Parathyroid adenoma (tissue), 2 donors: ENCODE data around the gene BCOR.

ENCODE experiments used
- H2AFZ ChIP-seq: fragments of 300-600 bp; sonication (generic); one replicate; pipeline ENCODE4 v1.7.0; 2017; ENCODE audit warnings: antibody characterized with exemption, mild to moderate bottlenecking
- H3K27ac ChIP-seq: fragments of 300-600 bp; sonication (generic); one replicate; pipeline ENCODE4 v1.7.0; 2017
- H3K27me3 ChIP-seq: fragments of 300-600 bp; sonication (generic); one replicate; pipeline ENCODE4 v1.7.0; 2017; ENCODE audit warnings: low read length; ENCODE audit not compliant: control insufficient read depth, insufficient read depth
- H3K36me3 ChIP-seq: fragments of 300-600 bp; sonication (generic); one replicate; pipeline ENCODE4 v1.7.0; 2017; ENCODE audit warnings: low read length; ENCODE audit not compliant: control insufficient read depth, insufficient read depth
- H3K4me1 ChIP-seq: fragments of 300-600 bp; sonication (generic); one replicate; pipeline ENCODE4 v1.7.0; 2017; ENCODE audit warnings: control low read depth
- H3K4me2 ChIP-seq: fragments of 300-600 bp; sonication (generic); one replicate; pipeline ENCODE4 v1.7.0; 2017; ENCODE audit warnings: low read length
- H3K4me3 ChIP-seq: fragments of 300-600 bp; sonication (generic); one replicate; pipeline ENCODE4 v1.7.0; 2017; ENCODE audit warnings: low read depth, low read length
- H3K79me2 ChIP-seq: fragments of 300-600 bp; sonication (generic); one replicate; pipeline ENCODE4 v1.7.0; 2017; ENCODE audit warnings: control low read depth
- H3K9ac ChIP-seq: fragments of 300-600 bp; sonication (generic); one replicate; pipeline ENCODE4 v1.7.0; 2017; ENCODE audit warnings: mild to moderate bottlenecking
- H3K9me3 ChIP-seq: fragments of 300-600 bp; sonication (generic); one replicate; pipeline ENCODE4 v1.7.0; 2017; ENCODE audit warnings: low read length; ENCODE audit not compliant: control insufficient read depth
- TF ChIP-seq, protein P1 (sequence below): fragments of 300-600 bp; sonication (generic); IDR thresholded peaks from one replicate; pipeline ENCODE4 v1.7.0; 2017; ENCODE audit warnings: antibody characterized with exemption, mild to moderate bottlenecking
- donor health status: primary hyperparathyroidism.

BCOR gene

DNA sequence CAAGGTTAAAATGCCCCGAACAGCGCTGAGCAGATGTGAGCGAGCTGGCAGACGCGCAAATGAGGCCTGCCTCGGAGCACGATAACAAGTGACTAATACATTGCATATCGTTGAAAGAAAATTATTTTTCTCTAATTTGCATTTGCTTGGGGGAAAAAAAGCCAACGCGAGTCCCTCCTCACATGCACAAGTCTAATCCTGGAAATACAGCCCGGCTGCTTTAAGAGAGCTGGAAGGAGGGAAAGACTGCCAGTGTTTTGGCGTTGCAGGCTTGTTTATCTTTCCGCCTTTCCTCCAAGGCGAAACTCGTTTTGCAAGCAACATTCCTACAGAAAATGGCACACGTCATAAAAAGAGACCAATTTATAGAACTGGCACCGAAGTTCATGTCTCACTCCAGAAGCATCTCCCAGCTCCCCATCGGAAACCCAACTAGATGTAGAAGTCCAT is 12.6 kb downstream of the BCOR start:
- peaks cover 18% of the 10 kb centered on the region for H3K79me2 ChIP-seq
- no peaks in the 10 kb centered on the region for H3K36me3 ChIP-seq
- no peaks in the 10 kb centered on the region for H3K9me3 ChIP-seq
- TF ChIP-seq, protein P1, sequence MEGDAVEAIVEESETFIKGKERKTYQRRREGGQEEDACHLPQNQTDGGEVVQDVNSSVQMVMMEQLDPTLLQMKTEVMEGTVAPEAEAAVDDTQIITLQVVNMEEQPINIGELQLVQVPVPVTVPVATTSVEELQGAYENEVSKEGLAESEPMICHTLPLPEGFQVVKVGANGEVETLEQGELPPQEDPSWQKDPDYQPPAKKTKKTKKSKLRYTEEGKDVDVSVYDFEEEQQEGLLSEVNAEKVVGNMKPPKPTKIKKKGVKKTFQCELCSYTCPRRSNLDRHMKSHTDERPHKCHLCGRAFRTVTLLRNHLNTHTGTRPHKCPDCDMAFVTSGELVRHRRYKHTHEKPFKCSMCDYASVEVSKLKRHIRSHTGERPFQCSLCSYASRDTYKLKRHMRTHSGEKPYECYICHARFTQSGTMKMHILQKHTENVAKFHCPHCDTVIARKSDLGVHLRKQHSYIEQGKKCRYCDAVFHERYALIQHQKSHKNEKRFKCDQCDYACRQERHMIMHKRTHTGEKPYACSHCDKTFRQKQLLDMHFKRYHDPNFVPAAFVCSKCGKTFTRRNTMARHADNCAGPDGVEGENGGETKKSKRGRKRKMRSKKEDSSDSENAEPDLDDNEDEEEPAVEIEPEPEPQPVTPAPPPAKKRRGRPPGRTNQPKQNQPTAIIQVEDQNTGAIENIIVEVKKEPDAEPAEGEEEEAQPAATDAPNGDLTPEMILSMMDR: no peak
- H3K9ac ChIP-seq: no peak overlapping the region
- peaks cover 4% of the 10 kb centered on the region for H3K4me1 ChIP-seq
- no peaks in the 10 kb centered on the region for H3K27me3 ChIP-seq
- peak overlapping the region; percentile 55 for H3K4me2 ChIP-seq
- peak overlapping the region; percentile 42 for H3K4me3 ChIP-seq
- no peak overlapping the region for H2AFZ ChIP-seq
- H3K27ac ChIP-seq: peak overlapping the region; percentile 11

DNA sequence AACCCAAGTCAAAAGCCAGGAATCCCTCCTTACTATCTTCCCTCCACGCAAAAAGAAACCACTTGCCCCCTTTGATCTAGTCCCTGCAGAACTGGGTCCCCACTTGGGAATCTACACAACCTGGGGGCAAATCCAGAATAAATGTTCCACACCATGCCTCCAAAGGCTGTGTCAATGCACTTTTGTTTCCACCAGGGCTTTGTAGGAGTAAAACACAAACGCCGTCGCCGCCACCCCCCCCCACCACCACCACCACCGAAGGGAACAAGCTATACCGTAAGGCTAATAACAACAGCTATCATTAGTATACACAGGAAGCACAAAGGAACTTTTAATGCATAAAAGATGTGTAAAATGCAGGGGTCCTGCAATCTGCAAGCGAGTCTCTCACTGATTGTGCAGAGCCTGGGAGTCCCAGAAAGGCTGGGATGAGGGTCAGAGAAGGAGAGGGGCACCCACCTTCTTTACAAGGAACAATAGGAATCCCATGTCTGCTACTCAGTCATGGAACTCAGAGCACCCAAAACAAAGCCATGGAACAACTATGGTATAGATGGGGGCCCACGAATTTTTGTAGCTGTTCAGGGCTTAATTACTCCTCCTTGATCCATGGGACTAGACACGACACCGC is 13.2 kb downstream of the BCOR start:
- peak overlapping the region; percentile 42 for H3K4me3 ChIP-seq
- peak overlapping the region; percentile 55 for H3K4me2 ChIP-seq
- H3K79me2 ChIP-seq: peaks cover 18% of the 10 kb centered on the region
- no peaks in the 10 kb centered on the region for H3K27me3 ChIP-seq
- peaks cover 4% of the 10 kb centered on the region for H3K4me1 ChIP-seq
- H2AFZ ChIP-seq: no peak overlapping the region
- no peaks in the 10 kb centered on the region for H3K9me3 ChIP-seq
- H3K9ac ChIP-seq: no peak overlapping the region
- H3K27ac ChIP-seq: no peak overlapping the region
- no peaks in the 10 kb centered on the region for H3K36me3 ChIP-seq
- TF ChIP-seq, protein P1: no peak

DNA sequence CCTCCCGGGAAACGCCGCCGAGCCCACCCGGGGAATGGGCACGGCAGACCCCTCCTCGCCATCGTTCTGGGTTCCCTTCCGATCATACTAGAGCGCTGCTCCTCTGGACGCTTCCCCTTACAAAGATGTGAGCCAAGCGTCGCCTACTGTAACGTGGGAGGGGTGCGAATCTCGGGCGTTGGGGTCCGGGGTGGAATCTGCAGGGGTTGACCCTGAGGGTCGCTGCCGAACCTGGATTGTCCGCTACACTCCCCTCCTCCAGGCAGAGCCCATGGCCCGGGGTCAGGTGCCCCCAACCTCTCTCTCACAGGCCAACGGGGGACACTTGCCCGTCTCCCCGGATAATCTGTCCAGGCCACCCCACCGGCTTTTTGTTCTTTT is 13.8 kb downstream of the BCOR start:
- peak overlapping the region; percentile 40 for H3K4me3 ChIP-seq
- H2AFZ ChIP-seq: no peak overlapping the region
- no peak overlapping the region for H3K27ac ChIP-seq
- H3K4me1 ChIP-seq: peaks cover 4% of the 10 kb centered on the region
- peaks cover 18% of the 10 kb centered on the region for H3K79me2 ChIP-seq
- H3K9me3 ChIP-seq: no peaks in the 10 kb centered on the region
- TF ChIP-seq, protein P1: no peak
- no peaks in the 10 kb centered on the region for H3K27me3 ChIP-seq
- H3K4me2 ChIP-seq: peak overlapping the region; percentile 81
- H3K36me3 ChIP-seq: no peaks in the 10 kb centered on the region
- no peak overlapping the region for H3K9ac ChIP-seq

DNA sequence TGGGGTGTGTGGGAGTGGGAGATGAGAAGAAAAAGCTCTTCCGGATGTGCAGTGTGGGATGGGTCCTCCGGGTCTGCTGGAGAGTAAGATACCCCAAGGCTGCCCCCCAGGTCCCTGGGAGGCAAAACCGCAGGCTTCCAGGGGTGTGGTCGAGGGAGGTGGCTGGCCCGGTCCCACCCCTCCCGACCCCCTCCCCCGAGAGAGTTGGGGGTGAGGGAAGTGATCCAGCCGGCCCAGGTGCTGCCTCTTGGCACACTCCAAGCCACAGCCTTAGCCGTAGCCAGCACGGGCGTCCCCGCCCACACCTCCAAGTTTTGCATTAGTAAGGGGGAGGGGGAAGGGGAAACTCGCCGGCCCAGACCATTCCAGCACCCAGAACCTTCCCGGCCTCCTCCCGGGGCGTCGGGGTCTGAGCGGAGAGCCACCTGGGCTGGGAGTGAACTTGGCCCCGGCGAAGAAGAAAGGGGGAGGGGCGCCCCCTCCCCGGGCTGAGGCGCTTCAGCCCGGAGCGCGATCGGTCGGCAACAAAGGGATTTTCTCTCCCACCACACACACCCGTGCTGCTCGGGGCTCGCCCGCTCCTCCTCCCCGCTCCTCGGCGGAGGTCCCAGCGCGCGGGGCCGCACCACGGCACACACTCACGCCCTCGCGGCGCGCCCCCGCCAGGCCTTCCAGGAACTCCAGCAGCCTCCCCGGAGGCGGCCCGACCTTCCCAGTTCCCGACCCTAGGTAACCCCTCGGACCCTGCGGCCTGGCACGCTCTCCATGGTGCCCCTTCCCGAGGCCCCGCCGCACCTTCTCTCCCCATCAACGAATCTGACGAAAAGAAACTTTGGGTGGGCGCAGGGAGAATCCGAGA is 14.4 kb downstream of the BCOR start:
- H3K4me1 ChIP-seq: peaks cover 4% of the 10 kb centered on the region
- H3K27ac ChIP-seq: no peak overlapping the region
- H3K4me2 ChIP-seq: peak overlapping the region; percentile 81
- no peaks in the 10 kb centered on the region for H3K36me3 ChIP-seq
- H3K9me3 ChIP-seq: no peaks in the 10 kb centered on the region
- H3K27me3 ChIP-seq: no peaks in the 10 kb centered on the region
- H3K79me2 ChIP-seq: peaks cover 18% of the 10 kb centered on the region
- H2AFZ ChIP-seq: no peak overlapping the region
- H3K4me3 ChIP-seq: peak overlapping the region; percentile 40
- H3K9ac ChIP-seq: no peak overlapping the region
- TF ChIP-seq, protein P1: no peak
